CD14-positive monocyte (primary cell): ENCODE measurements around the gene MACROH2A2. TPM values are rescaled to one million over a fixed set of nuclear protein-coding genes. Genes with fewer than 3 reads are reported as not detected.

Source experiments
- DNase-seq, 3 donors: peaks; one replicate each; pipeline ENCODE4 v3.0.0-alpha.2; 2011 to 2022
- H2AFZ ChIP-seq: 2 replicates; pipeline ENCODE4 v1.6.0; 2012; ENCODE audit warnings: mild to moderate bottlenecking, low read depth, low read length, inconsistent platforms; ENCODE audit not compliant: insufficient read depth, poor library complexity, severe bottlenecking
- H3K27ac ChIP-seq, 2 donors: 1 replicate in 1 of 2; 2 replicates in 1 of 2; pipeline ENCODE4 v1.5.1; 2012 to 2013; ENCODE audit warnings: low read length in 2 of 2, control low read depth in 1 of 2, inconsistent platforms in 1 of 2, low read depth in 1 of 2, mild to moderate bottlenecking in 1 of 2
- H3K27me3 ChIP-seq, 2 donors: one replicate each; pipeline versions ENCODE4 v1.6.0 to v1.6.1; 2011 to 2013; ENCODE audit warnings: low read length in 2 of 2; ENCODE audit not compliant: control insufficient read depth in 2 of 2, insufficient read depth in 2 of 2
- H3K36me3 ChIP-seq, 2 donors: replicated peaks in 1 of 2; 1 replicate in 1 of 2; 2 replicates in 1 of 2; pipeline versions ENCODE4 v1.5.1 to v1.6.1; 2012 to 2013; ENCODE audit warnings: low read length in 2 of 2, control low read depth in 1 of 2, inconsistent platforms in 1 of 2, mild to moderate bottlenecking in 1 of 2; ENCODE audit not compliant: insufficient read depth in 2 of 2, control insufficient read depth in 1 of 2
- H3K4me1 ChIP-seq, 2 donors: 1 replicate in 1 of 2; 2 replicates in 1 of 2; pipeline versions ENCODE4 v1.5.1 to v1.6.1; 2012 to 2013; ENCODE audit warnings: low read length in 2 of 2, control low read depth in 1 of 2, inconsistent platforms in 1 of 2, mild to moderate bottlenecking in 1 of 2, moderate library complexity in 1 of 2; ENCODE audit not compliant: insufficient read depth in 2 of 2, control insufficient read depth in 1 of 2
- H3K4me2 ChIP-seq: replicated peaks from 2 replicates; pipeline ENCODE3; 2012; ENCODE audit warnings: low read length, moderate library complexity, mild to moderate bottlenecking; ENCODE audit not compliant: poor library complexity, severe bottlenecking; ENCODE audit errors: extremely low read depth
- H3K4me3 ChIP-seq, 3 experiments: fragments of 200-600 bp in 1 of 3; sonication (generic) in 1 of 3; replicated peaks in 1 of 3; 1 replicate in 2 of 3; 2 replicates in 1 of 3; pipeline ENCODE4 v1.5.1; 2011 to 2013; ENCODE audit warnings: low read length in 3 of 3, mild to moderate bottlenecking in 3 of 3, control low read depth in 2 of 3, low read depth in 2 of 3, inconsistent platforms in 1 of 3, moderate library complexity in 1 of 3
- H3K79me2 ChIP-seq: 2 replicates; pipeline ENCODE4 v1.6.0; 2012; ENCODE audit warnings: mild to moderate bottlenecking, control low read depth, inconsistent platforms, low read length, moderate library complexity; ENCODE audit not compliant: insufficient read depth
- H3K9ac ChIP-seq: 2 replicates; pipeline ENCODE4 v1.6.0; 2017; ENCODE audit warnings: low read length, mild to moderate bottlenecking; ENCODE audit not compliant: insufficient read depth, poor library complexity, severe bottlenecking
- H3K9me3 ChIP-seq, 2 donors: replicated peaks in 1 of 2; 1 replicate in 1 of 2; 2 replicates in 1 of 2; pipeline versions ENCODE4 v1.5.1 to v1.6.1; 2012 to 2013; ENCODE audit warnings: low read length in 2 of 2, control low read depth in 1 of 2; ENCODE audit not compliant: control insufficient read depth in 1 of 2, insufficient read depth in 1 of 2
- H4K20me1 ChIP-seq: 2 replicates; pipeline ENCODE4 v1.6.0; 2012; ENCODE audit warnings: mild to moderate bottlenecking, low read length, control low read depth, moderate library complexity; ENCODE audit not compliant: insufficient read depth
- H3K27ac Mint-ChIP-seq, 7 donors: one replicate each; pipeline ENCODE4 v1.8.0; 2020; ENCODE audit warnings: mild to moderate bottlenecking in 7 of 7, mixed read lengths in 7 of 7, moderate library complexity in 6 of 7, inconsistent platforms in 2 of 7
- H3K27me3 Mint-ChIP-seq, 3 donors: one replicate each; pipeline ENCODE4 v1.8.0; 2021 to 2022; ENCODE audit warnings: low read depth in 3 of 3, mild to moderate bottlenecking in 3 of 3, mixed read lengths in 3 of 3, moderate library complexity in 3 of 3, inconsistent platforms in 1 of 3
- H3K36me3 Mint-ChIP-seq, 2 donors: one replicate each; pipeline ENCODE4 v1.8.0; 2020; ENCODE audit warnings: mixed read lengths in 2 of 2, inconsistent platforms in 1 of 2, mild to moderate bottlenecking in 1 of 2
- H3K4me1 Mint-ChIP-seq: one replicate; pipeline ENCODE4 v1.8.0; 2020; ENCODE audit warnings: mild to moderate bottlenecking, mixed read lengths
- H3K4me3 Mint-ChIP-seq, 2 donors: one replicate each; pipeline ENCODE4 v1.8.0; 2020; ENCODE audit warnings: mild to moderate bottlenecking in 2 of 2, mixed read lengths in 2 of 2, moderate library complexity in 1 of 2
- H3K9me3 Mint-ChIP-seq, 7 donors: one replicate each; pipeline ENCODE4 v1.8.0; 2020 to 2022; ENCODE audit warnings: mixed read lengths in 7 of 7, mild to moderate bottlenecking in 6 of 7, moderate library complexity in 6 of 7, inconsistent platforms in 2 of 7
- CTCF ChIP-seq: fragments of 200-600 bp; IDR thresholded peaks from one replicate; pipeline ENCODE4 v1.8.0; 2022; ENCODE audit warnings: antibody characterized with exemption, mild to moderate bottlenecking
- WGBS: methylation state at CpG from one replicate; pipeline ENCODE4 v1.1.5; 2013; ENCODE audit warnings: missing lambda C conversion rate; ENCODE audit not compliant: insufficient coverage; 5-methylcytosine and 5-hydroxymethylcytosine counted together
- intact Hi-C, 2 donors: fragments of 100-400 bp; cut with micrococcal nuclease; formaldehyde crosslinking; loops; one replicate each; pipeline versions ENCODE4 v1.15.0 to v1.15.1; 2023
- polyA plus RNA-seq, 3 donors: library from polyadenylated mRNA; depleted of rRNA in 1 of 3; unstranded in 2 of 3; stranded (reverse) in 1 of 3; fragments of 300-500 nt in 2 of 3; fragments of >200 nt in 1 of 3; fragmentation: Illumina TruSeq in 2 of 3; gene quantifications; 1 replicate in 2 of 3; 2 replicates in 1 of 3; pipeline ENCODE4 v1.2.3, GENCODE V29; 2012 to 2021

The MACROH2A2 gene
- polyA plus RNA-seq, 3 donors = 1.0 to 1.9 (median 1.7) TPM

- peaks cover 5% of the 10 kb centered on the region for H3K4me1 Mint-ChIP-seq
- no peak overlapping the region for H3K27ac Mint-ChIP-seq
- no peaks in the 10 kb centered on the region for H3K4me1 ChIP-seq
- no peak overlapping the region for H3K4me3 ChIP-seq
- H3K27ac ChIP-seq = no peak overlapping the region
- TF ChIP-seq CTCF = no peak
- H3K9me3 ChIP-seq = no peaks in the 10 kb centered on the region
- no peaks in the 10 kb centered on the region for H3K27me3 ChIP-seq
- intact Hi-C loops = no loop called here
- H4K20me1 ChIP-seq = no peaks in the 10 kb centered on the region
- H3K79me2 ChIP-seq = no peaks in the 10 kb centered on the region
- H3K4me2 ChIP-seq = no peak overlapping the region
- WGBS = no CpG with 5 or more reads among the region's 2 CpGs
- no peak for DNase-seq
- no peak overlapping the region for H3K9ac ChIP-seq
- H2AFZ ChIP-seq = no peak overlapping the region
- H3K27me3 Mint-ChIP-seq = peaks cover 0 to 4% (median 1%) of the 10 kb centered on the region in 3 donors
- H3K4me3 Mint-ChIP-seq = no peak overlapping the region
- peaks cover 0 to 12% of the 10 kb centered on the region in 2 donors for H3K36me3 ChIP-seq
- H3K9me3 Mint-ChIP-seq = no peaks in the 10 kb centered on the region
- peaks cover 7 to 10% of the 10 kb centered on the region in 2 donors for H3K36me3 Mint-ChIP-seq
These were observed 41.6 kb downstream of the MACROH2A2 start for GRCh38 chr10:70094250-70094649.

- Histone ChIP-seq H3K79me2 (no peaks in the 10 kb centered on the region), H3K4me1 (no peaks in the 10 kb centered on the region), H3K27ac (no peak overlapping the region), H3K27me3 (no peaks in the 10 kb centered on the region), H3K9me3 (no peaks in the 10 kb centered on the region), H3K4me2 (no peak overlapping the region), H3K9ac (no peak overlapping the region), H3K4me3 (no peak overlapping the region), H2AFZ (no peak overlapping the region), H3K36me3 (peaks cover 0 to 12% of the 10 kb centered on the region in 2 donors), H4K20me1 (no peaks in the 10 kb centered on the region)
- Mint-ChIP-seq H3K4me3 (no peak overlapping the region), H3K4me1 (peaks cover 5% of the 10 kb centered on the region), H3K9me3 (no peaks in the 10 kb centered on the region), H3K27ac (no peak overlapping the region), H3K27me3 (peaks cover 1 to 3% (median 2%) of the 10 kb centered on the region in 3 donors), H3K36me3 (peaks cover 5 to 10% of the 10 kb centered on the region in 2 donors)
- intact Hi-C loops = no loop called here
- 100% methylated on average over 1 of the region's 6 CpGs for WGBS
- DNase-seq = no peak
- no peak for TF ChIP-seq CTCF
These were observed 43.5 kb downstream of the MACROH2A2 start for GRCh38 chr10:70096016-70096704.
